DMS 273 (cell line): Measurements from ENCODE around the gene INS.
A peak's percentile ranks its signal among the peaks of the same experiment; 100 is the strongest.
"Not testable (repeated sequence)": the region's sequence is repeated elsewhere in the genome, so short reads cannot be mapped to it uniquely, and the experiment has no call there.

Source experiments
- DNase-seq: peaks from one replicate; lab custom pipeline; 2025; ENCODE audit not compliant: unreplicated experiment; lab: John Stamatoyannopoulos, UW

Gene INS

GRCh38 chr11:2135648-2136201 is 25.3 kb downstream of the INS start:
- no peak for DNase-seq

GRCh38 chr11:2135018-2135569 is 25.9 kb downstream of the INS start:
- no peak for DNase-seq

- no peak for DNase-seq
These were observed 26.7 kb downstream of the INS start for GRCh38 chr11:2134022-2135010.

GRCh38 chr11:2133241-2134021 is 27.6 kb downstream of the INS start:
- DNase-seq: no peak

- DNase-seq: no peak
These were observed 28.2 kb downstream of the INS start for GRCh38 chr11:2132874-2133240.

GRCh38 chr11:2132246-2132645 is 28.8 kb downstream of the INS start:
- no peak for DNase-seq

- DNase-seq: no peak
These were observed 29.4 kb downstream of the INS start for GRCh38 chr11:2131371-2132236.

- no peak for DNase-seq
These were observed 30.1 kb downstream of the INS start for GRCh38 chr11:2130881-2131352.

GRCh38 chr11:2129699-2130366 is 31.2 kb downstream of the INS start:
- DNase-seq: no peak

- DNase-seq: no peak
These were observed 31.7 kb downstream of the INS start for GRCh38 chr11:2129308-2129698.

- no peak for DNase-seq
These were observed 32.3 kb downstream of the INS start for GRCh38 chr11:2128511-2129307.

GRCh38 chr11:2128130-2128510 is 32.9 kb downstream of the INS start:
- no peak for DNase-seq

GRCh38 chr11:2127482-2128129 is 33.4 kb downstream of the INS start:
- DNase-seq: no peak

- DNase-seq: no peak
These were observed 34.4 kb downstream of the INS start for GRCh38 chr11:2126520-2127085.

GRCh38 chr11:2124736-2125484 is 36.1 kb downstream of the INS start:
- DNase-seq: not testable (repeated sequence)

GRCh38 chr11:2123628-2123960 is 37.4 kb downstream of the INS start:
- DNase-seq: no peak

- peak; percentile 12 for DNase-seq
These were observed 37.9 kb downstream of the INS start for GRCh38 chr11:2122907-2123627.
